NCI-H2227 (cell line): Measurements from ENCODE around the gene CEP192.
"Not testable (repeated sequence)": the region's sequence is repeated elsewhere in the genome, so short reads cannot be mapped to it uniquely, and the experiment has no call there.

Experiments
- DNase-seq: peaks from one replicate; lab custom pipeline; 2025; ENCODE audit not compliant: unreplicated experiment; lab: John Stamatoyannopoulos, UW

Gene CEP192

GRCh38 chr18:13025233-13025632, 34.1 kb downstream of the CEP192 start:
- no peak for DNase-seq

GRCh38 chr18:13026583-13027270, 35.6 kb downstream of the CEP192 start:
- no peak for DNase-seq

GRCh38 chr18:13028869-13029268, 37.7 kb downstream of the CEP192 start:
- DNase-seq, result no peak

DNA sequence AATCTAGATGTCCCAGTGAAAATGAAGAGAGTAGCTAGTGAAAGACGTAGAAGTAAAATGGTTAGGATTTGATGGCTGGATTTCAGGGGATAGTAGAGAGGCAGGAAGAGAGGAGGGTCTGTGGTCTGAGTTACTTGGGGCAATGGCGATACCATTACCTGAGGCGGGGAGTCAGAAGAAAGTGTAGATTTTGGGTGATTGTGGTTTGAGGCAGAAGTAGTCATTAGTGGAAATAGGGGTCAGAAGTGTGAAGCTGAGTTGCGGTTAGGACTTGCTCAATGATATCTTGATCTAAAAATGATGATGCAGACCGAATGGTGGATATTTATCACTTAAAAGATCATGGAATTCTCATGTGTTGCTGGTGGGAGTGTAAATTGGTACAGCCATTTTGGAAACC, 41.0 kb downstream of the CEP192 start:
- DNase-seq, result no peak

DNA sequence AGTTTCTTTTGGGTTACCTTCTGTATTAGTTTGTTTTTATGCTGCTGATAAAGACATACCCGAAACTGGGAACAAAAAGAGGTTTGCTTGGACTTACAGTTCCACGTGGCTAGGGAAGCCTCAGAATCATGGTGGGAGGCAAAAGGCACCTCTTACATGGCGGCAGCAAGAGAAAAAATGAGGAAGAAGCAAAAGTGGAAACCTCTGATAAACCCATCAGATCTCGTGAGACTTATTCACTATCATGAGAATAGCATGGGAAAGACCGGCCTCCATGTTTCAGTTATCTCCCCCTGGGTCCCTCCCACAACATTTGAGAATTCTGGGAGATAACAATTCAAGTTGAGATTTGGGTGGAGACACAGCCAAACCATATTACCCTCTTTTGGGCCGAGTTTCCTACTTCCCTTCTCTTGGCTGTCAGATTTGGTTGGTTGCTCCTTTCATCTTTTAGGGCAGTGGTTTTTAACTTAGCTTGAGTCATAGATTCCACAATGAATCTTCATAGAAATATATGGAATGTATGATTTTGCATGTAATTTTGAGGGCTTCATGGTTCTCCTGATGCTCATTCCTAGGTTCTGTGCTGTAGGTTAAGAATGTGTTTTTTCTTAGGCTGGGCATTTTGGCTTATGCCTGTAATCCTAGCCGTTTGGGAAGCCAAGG, 44.2 kb downstream of the CEP192 start:
- no peak for DNase-seq

DNA sequence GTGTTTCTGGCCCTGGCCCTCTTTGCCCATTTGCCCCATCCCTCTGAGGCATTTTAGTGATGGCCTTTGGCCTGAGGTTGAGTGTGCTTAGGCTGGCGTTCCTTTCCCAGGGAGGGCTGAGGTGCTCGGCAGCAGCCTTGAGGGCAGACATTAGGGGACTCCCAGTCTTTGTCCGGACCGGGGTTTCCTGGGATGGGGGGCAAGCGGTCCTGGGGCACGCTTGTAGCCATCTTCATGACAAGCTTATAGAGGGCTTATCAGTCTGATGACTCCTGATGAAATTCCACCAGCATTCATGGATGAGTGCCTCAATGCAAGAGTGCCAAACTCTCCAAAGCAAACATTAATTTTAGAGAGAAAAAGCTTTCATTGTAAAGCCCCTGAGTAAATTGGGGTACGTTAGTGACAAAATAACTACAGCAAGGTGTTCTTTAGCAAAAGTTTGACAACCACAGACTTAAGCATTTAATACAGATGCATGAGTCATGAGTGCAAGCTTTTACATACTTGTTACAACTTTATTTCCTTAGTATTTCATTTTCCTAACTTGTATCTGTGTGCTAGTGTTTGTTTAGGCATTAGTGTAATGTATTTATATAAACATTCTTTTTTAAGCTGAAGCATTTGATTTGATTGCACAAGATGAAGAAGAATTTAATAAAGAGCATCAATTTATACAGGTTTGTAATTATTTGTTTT, 45.6 kb downstream of the CEP192 start:
- DNase-seq, result no peak

DNA sequence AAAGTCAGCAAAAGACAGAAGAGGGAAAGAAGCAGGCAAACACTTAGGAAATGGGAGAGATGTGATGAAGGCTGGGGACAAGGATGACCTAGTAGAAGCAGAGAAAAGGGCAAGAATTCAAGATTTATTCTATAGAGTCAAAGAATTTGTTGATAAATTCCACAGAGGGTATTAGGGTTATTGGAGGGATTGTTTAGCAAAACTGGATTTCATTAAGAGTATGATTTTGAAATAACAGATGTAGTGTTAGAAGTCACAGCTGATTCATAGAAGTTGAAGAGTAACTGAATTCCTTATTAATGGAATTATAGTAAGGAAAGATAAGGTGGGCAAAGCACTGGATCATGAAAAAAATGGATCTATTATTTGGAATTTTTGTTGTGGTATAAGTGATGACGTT, 48.6 kb downstream of the CEP192 start:
- no peak for DNase-seq

- DNase-seq, result no peak
These were observed 51.9 kb downstream of the CEP192 start for GRCh38 chr18:13043066-13043465.

DNA sequence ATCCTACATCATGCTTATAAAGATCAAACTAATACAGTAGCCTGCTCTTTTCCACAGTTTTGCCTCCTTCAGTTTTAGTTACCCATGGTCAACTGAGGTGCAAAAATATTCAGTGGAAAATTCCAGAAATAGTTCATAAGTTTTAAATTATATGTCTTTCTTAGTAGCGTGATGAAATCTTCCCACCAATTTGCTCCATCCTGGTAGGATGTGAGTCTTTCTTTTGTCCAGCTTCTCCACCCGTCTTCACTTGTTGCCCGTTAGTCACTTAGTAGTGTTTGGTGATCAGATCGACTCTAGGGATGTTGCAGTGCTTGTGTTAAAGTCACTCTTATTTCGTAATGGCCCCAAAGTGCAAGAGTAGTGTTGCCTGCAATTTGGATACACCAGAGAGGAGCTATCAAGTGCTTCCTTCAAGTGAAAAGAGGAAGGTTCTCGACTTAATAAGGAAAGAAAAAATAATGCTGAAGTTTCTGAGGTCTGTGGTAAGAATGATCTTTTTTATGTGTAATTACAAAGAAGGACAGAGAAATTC, 57.0 kb downstream of the CEP192 start:
- no peak for DNase-seq

DNA sequence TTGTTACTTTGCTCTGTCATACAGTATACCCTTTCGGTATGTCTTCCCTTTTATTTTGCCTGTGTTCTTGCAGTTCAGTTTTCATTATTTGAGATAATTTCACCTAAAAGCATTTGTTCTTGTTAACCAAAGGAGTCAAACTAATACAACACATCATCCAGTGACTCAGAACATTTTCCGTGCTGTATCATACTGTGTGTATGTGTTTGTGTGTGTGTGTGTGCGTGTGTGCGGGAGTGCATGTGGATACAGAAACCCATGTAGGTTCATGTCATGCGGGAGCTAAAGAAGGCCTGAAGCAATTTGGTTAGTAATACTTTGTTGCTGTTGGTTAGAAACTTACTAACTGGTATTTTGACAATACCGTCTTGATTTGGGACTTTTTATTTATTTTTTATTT, 60.0 kb downstream of the CEP192 start:
- no peak for DNase-seq

DNA sequence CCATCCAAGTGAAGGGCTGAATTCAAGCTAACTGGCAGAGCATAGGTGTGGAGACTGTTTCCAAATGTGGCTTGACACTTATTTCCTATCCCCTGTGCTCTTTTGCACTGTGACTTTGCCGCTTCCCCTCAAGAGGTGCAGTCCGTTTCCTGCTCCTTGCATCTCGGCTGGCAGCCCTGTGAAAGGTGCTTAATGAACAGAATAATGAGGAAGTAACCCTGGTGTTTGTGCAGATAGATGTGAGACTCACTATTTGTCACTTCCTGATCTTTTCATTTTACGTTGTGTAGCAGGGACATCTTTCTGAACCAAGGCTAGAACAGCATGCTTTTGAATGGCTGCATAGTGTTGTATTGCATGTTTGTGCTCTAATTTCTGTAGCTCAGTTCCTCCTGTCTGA, 60.8 kb downstream of the CEP192 start:
- no peak for DNase-seq

DNA sequence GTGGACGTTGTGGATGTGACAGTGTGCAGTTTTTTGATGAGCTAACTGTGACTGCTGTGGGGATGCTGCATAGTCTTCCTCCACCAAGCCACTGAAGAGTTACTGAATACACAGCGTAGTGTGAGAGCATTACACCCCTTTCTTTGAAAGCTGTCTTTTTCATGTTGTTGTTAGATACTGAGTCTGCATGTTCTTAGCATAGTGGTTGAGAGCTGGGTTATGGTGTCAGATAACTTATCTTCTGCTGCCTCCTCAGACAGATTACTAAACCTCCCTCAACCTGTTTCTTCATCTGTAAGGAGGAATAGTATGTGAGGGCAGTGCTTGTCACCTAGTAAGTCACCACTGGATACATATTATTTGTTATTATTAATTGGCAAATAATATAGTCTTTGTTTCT, 63.2 kb downstream of the CEP192 start:
- DNase-seq, result no peak

GRCh38 chr18:13061630-13062189, 70.5 kb downstream of the CEP192 start:
- no peak for DNase-seq

GRCh38 chr18:13067124-13067523, 76.0 kb downstream of the CEP192 start:
- DNase-seq, result no peak

DNA sequence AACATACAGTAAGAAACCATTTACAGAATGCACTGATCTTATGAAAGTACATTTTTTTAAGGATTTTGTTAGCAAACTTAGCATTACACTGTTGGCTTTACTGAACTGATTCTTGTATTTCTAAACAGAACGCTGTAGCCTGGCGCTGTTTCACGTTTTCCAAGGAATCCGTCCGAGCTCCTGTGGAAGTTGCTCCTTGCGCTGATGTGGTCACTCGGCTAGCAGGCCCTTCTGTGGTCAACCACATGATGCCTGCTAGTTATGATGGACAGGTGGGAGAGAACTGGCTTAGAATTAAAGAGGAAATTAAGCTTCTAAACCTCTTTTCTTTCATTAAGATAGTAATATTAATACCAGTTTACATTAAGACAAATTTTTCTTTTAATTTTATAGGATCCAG, 76.8 kb downstream of the CEP192 start:
- DNase-seq, result no peak

GRCh38 chr18:13070460-13070859, 79.3 kb downstream of the CEP192 start:
- no peak for DNase-seq

DNA sequence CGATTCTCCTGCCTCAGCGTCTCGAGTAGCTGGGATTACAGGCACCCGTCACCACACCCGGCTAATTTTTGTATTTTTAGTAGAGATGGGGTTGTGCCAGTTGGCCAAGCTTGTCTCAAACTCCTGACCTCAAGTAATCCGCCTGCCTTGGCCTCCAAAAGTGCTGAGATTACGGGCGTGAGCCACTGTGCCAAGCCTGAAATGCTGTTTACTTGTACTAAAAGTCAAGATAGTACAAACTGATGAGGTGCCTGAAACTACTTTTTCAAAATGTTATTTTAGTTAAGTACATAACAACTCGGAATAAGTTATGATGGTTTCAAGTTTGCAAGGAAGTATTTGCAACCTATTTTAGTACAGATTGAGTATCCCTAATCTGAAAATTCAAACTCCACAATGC, 85.7 kb downstream of the CEP192 start:
- no peak for DNase-seq

DNA sequence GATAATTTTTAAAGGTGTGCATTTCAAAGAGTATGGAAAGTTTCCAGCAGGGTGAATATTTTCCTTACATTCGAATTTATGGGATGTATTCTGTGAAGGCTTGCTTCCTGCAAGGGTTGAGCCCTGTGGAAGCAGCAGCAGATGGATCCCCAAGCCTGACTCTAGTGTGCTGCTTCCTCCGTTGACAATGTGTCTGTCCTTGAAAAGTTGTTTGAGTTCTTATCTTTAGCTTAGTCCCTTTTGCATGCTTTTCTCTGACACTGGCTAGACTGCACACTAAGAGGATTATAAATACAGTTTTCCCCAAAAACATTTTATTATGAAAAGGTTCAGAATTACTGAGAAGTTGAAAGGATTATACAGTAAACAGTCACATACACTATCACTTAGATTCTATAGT, 86.3 kb downstream of the CEP192 start:
- DNase-seq, result no peak

DNA sequence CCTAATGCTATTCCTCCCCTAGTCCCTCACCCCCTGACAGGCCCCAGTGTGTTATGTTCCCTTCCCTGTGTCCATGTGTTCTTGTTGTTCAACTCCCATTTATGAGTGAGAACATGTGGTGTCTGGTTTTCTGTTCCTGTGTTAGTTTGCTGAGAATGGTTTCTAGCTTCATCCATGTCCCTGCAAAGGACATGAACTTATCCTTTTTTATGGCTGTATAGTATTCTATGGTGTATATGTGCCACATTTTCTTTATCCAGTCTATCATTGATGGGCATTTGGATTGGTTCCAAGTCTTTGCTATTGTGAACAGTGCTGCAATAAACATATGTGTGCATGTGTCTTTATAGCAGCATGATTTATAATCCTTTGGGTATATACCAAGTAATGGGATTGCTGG, 86.9 kb downstream of the CEP192 start:
- not testable (repeated sequence) for DNase-seq

DNA sequence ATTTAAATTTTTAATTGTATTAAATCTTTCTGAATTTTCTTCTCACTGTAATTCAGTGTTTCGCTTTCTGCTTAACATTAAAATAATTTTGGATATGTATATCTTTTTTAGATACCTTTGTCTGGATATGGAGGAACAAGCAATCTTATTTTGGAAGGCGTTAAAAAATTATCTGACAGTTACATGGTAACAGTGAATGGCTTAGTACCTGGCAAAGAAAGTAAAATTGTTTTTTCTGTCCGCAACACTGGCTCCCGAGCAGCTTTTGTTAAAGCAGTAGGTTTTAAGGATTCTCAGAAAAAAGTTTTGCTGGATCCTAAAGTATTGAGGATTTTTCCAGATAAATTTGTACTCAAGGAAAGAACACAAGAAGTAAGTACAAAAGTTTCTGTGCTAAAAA, 95.7 kb downstream of the CEP192 start:
- DNase-seq, result no peak

- no peak for DNase-seq
These were observed 104.3 kb downstream of the CEP192 start for GRCh38 chr18:13095466-13095865.

DNA sequence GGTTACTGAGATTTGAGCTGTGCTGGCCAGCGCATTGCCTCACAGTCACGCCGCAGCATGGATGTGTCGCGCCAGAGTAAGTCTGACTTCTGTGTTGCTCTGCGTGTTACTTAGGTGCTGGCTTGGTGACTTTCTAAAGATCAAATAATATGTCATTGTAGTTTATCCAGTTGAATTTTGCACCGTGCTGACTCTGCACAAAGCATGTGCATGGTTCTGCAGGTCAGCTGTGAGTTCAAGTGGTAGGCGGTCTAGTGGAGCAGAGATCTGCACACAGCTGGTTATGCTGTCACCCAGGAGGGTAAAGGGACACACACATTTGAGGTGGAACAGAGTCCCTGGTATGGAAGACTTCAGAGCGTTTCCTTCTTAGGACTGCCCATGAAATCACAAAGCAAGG, 105.1 kb downstream of the CEP192 start:
- no peak for DNase-seq
